ENCODE measurements around the gene GAREM1.

DNA sequence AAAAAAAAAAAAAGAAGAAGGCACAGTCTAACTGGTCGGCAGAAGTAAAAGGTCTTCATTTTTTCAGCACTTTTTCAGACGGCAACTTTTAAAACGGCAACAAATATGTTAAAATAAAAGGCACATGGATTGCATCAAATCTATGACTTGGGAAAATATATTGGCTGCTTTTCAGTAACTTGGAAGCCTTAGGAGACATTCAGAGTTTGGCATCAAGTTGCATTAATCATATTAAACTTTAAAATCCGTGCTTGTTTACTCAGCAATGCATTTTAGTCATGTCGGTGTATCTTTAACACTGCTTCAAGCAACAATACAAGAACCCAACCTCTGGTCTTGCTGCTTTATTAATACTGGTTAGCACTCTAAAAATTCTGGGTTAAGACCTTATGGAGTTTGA, 169.8 kb downstream of the GAREM1 start:
- no peak for TF ChIP-seq POLR2AphosphoS5 (IDR thresholded peaks at IDR 0.05; ENCODE audit: borderline replicate concordance, low read depth, low read length)
- TF ChIP-seq EZH2 (IDR thresholded peaks at IDR 0.05) = no peak
- no peak for TF ChIP-seq FOXP2 (optimal IDR thresholded peaks at IDR 0.05; ENCODE audit: control extremely low read depth, extremely low read length, insufficient read depth)

Data from SK-N-MC (cell line).